GM12878 (cell line): ENCODE measurements around the gene TMEM207. TPM values are rescaled to one million over a fixed set of nuclear protein-coding genes. Genes with fewer than 3 reads are reported as not detected.

Experiments used
- ATAC-seq: fragments of 200-7000 bp; cut with Tn5 transposase; 3 replicates; pipeline ENCODE4 v1.9.1; 2020; ENCODE audit warnings: mild to moderate bottlenecking, moderate library complexity
- BruUV-seq: library from RNA; stranded (reverse); fragments of 400-500 nt; replicated peaks from 2 replicates; lab custom pipeline; 2021; lab: Mats Ljungman, UMichigan
- CTCF ChIA-PET: fragments of 300-600 bp; sonication (Branson Sonifier 250); formaldehyde crosslinking; extraction: SDS; loops from one replicate; lab custom pipeline; 2021; ENCODE audit warnings: inconsistent platforms; lab: Yijun Ruan, JAX
- POLR2A ChIA-PET: fragments of 350-600 bp; formaldehyde crosslinking; extraction: SDS; loops from one replicate; lab custom pipeline; 2021; ENCODE audit warnings: inconsistent platforms; lab: Charles Lee
- RAD21 ChIA-PET: fragments of 300-600 bp; sonication (Branson Sonifier 250); formaldehyde crosslinking; loops from one replicate; lab custom pipeline; 2023; ENCODE audit warnings: antibody characterized with exemption; ENCODE audit not compliant: unreplicated experiment; lab: Charles Lee
- SMC1A ChIA-PET: fragments of 300-600 bp; sonication (Branson Sonifier 250); formaldehyde crosslinking; loops from one replicate; lab custom pipeline; 2023; ENCODE audit not compliant: unreplicated experiment, uncharacterized antibody; lab: Charles Lee
- DNase-seq: peaks from one replicate; pipeline ENCODE4 v3.0.0-alpha.2; 2011; ENCODE audit warnings: low read depth, low spot score
- FAIRE-seq: peaks from 3 replicates; lab custom pipeline; 2011; peaks lifted over from hg19 to GRCh38; lab: Jason Lieb, UNC
- H2AFZ ChIP-seq: 2 replicates; pipeline ENCODE4 v1.6.0; 2011; ENCODE audit warnings: low read depth, low read length, control low read depth; ENCODE audit not compliant: control insufficient read depth
- H3K27ac ChIP-seq: 2 replicates; pipeline ENCODE4 v1.5.1; 2011; ENCODE audit warnings: control low read depth; ENCODE audit not compliant: control insufficient read depth, insufficient read depth
- H3K27me3 ChIP-seq, 2 experiments: replicated peaks in 1 of 2; 2 replicates each; pipeline versions ENCODE4 v1.6.0 to v1.6.1; 2011; ENCODE audit warnings: low read length in 1 of 2; ENCODE audit not compliant: control insufficient read depth in 2 of 2, insufficient read depth in 2 of 2
- H3K36me3 ChIP-seq, 2 experiments: 2 replicates each; pipeline ENCODE4 v1.5.1; 2011; ENCODE audit warnings: low read length in 1 of 2; ENCODE audit not compliant: control insufficient read depth in 2 of 2, insufficient read depth in 2 of 2
- H3K4me1 ChIP-seq: 2 replicates; pipeline ENCODE4 v1.6.1; 2011; ENCODE audit warnings: mild to moderate bottlenecking, low read length, moderate library complexity, mixed read lengths; ENCODE audit not compliant: control insufficient read depth, insufficient read depth
- H3K4me2 ChIP-seq: 2 replicates; pipeline ENCODE4 v1.6.0; 2011; ENCODE audit warnings: control low read depth; ENCODE audit not compliant: control insufficient read depth, insufficient read depth
- H3K4me3 ChIP-seq: fragments of 200-600 bp; sonication (generic); 2 replicates; pipeline ENCODE4 v1.5.1; 2016
- H3K79me2 ChIP-seq: 2 replicates; pipeline ENCODE4 v1.6.0; 2011; ENCODE audit warnings: low read length; ENCODE audit not compliant: control insufficient read depth, insufficient read depth
- H3K9ac ChIP-seq: 2 replicates; pipeline ENCODE4 v1.8.0; 2011; ENCODE audit warnings: low read length, control low read depth, mixed read lengths; ENCODE audit not compliant: control insufficient read depth, insufficient read depth
- H3K9me3 ChIP-seq: replicated peaks from 3 replicates; pipeline ENCODE4 v1.5.1; 2011; ENCODE audit warnings: mild to moderate bottlenecking, low read length; ENCODE audit not compliant: control insufficient read depth, insufficient read depth
- H4K20me1 ChIP-seq: 2 replicates; pipeline ENCODE4 v1.6.0; 2011; ENCODE audit not compliant: control insufficient read depth, insufficient read depth
- IKZF1 ChIP-seq: fragments of 450-650 bp; conservative IDR thresholded peaks from 2 replicates; pipeline ENCODE4 v1.6.1; 2017; ENCODE audit warnings: antibody characterized with exemption, mild to moderate bottlenecking
- MLLT1 ChIP-seq: fragments of 450-650 bp; IDR thresholded peaks from 2 replicates; pipeline ENCODE4 v1.6.1; 2016; ENCODE audit warnings: mild to moderate bottlenecking
- MYC ChIP-seq: IDR thresholded peaks from 2 replicates; pipeline ENCODE4 v1.6.1; 2011; ENCODE audit warnings: mild to moderate bottlenecking, low read length, moderate library complexity, inconsistent platforms; ENCODE audit not compliant: insufficient read depth, insufficient replicate concordance, insufficient read length, severe bottlenecking
- TBL1XR1 ChIP-seq: IDR thresholded peaks from 2 replicates; pipeline ENCODE4 v1.6.1; 2012; ENCODE audit warnings: low read depth, low read length, improper control_type of control experiment
- ZBTB11 ChIP-seq: fragments of 450-650 bp; formaldehyde crosslinking; IDR thresholded peaks from 2 replicates; pipeline ENCODE4 v1.5.0; 2022; ENCODE audit warnings: mild to moderate bottlenecking, missing genetic modification characterization
- WGBS: methylation state at CpG from one replicate; pipeline ENCODE4 v1.1.6; 2016; ENCODE audit warnings: low lambda C conversion rate; ENCODE audit not compliant: insufficient replicate concordance, insufficient coverage; ENCODE audit errors: missing lambda C conversion rate; 5-methylcytosine and 5-hydroxymethylcytosine counted together
- in situ Hi-C: fragments of 300-500 bp; cut with MboI; formaldehyde crosslinking; loops from 9 replicates; pipeline ENCODE4 v1.14.3; 2018; ENCODE audit warnings: mixed read lengths
- intact Hi-C: fragments of 100-400 bp; cut with micrococcal nuclease; formaldehyde crosslinking; loops from one replicate; pipeline ENCODE4 v1.14.2; 2022; ENCODE audit not compliant: unreplicated experiment
- polyA plus RNA-seq, 11 experiments: library from polyadenylated mRNA; depleted of rRNA in 4 of 11; unstranded in 6 of 11; stranded (reverse) in 5 of 11; fragments of >200 nt; fragmentation: Nextera tagmentation in 4 of 11; fragmentation: Illumina TruSeq in 1 of 11; extraction: Ambion mirVana in 4 of 11; extraction: Trizol in 1 of 11; gene quantifications; 1 replicate in 1 of 11; 2 replicates in 10 of 11; pipeline versions ENCODE4 v1.2.1 to v1.2.3, GENCODE V29; 2011 to 2016; ENCODE audit warnings: inconsistent platforms in 2 of 11, missing spikeins in 2 of 11, low read depth in 1 of 11
- total RNA-seq, 4 experiments: library from RNA; depleted of rRNA in 3 of 4; stranded (reverse); fragments of >200 nt in 3 of 4; fragmentation: Illumina TruSeq in 1 of 4; extraction: Trizol in 1 of 4; gene quantifications; 2 replicates each; pipeline versions ENCODE4 v1.2.1 to v1.2.3, GENCODE V29; 2013 to 2021
- TF ChIP-seq, protein P1 (sequence below): fragments of 150-350 bp; IDR thresholded peaks from 2 replicates; pipeline ENCODE4 v1.6.1; 2014; ENCODE audit warnings: mild to moderate bottlenecking, low read depth, low read length
- TF ChIP-seq, protein P2 (sequence below): fragments of 450-650 bp; IDR thresholded peaks from 2 replicates; pipeline ENCODE4 v1.6.1; 2017; ENCODE audit warnings: antibody characterized with exemption, mild to moderate bottlenecking, moderate library complexity

The TMEM207 gene
- total and polyA plus RNA-seq, 10 of the 15 experiments (the other 5 are each of a cell fraction or from before 2014, with no cell fraction given): not detected

- SMC1A ChIA-PET: interaction anchor here (0.7 to 2.4 kb wide), 2 partner anchors 11 to 95 kb away, joined by 3 to 10 read pairs; no protein-coding TSS in a partner anchor
- in situ Hi-C loops (no loop called here), intact Hi-C loops (no loop called here)
- no peak overlapping the region for H3K4me3 ChIP-seq
- H3K27ac ChIP-seq: no peak overlapping the region
- ATAC-seq: no peak
- no peaks in the 10 kb centered on the region for H3K27me3 ChIP-seq
- H3K4me1 ChIP-seq: no peaks in the 10 kb centered on the region
- RAD21 ChIA-PET: no interaction called here
- no peaks in the 10 kb centered on the region for H3K79me2 ChIP-seq
- FAIRE-seq: no peak
- H2AFZ ChIP-seq: no peak overlapping the region
- DNase-seq: no peak
- no peak overlapping the region for H3K9ac ChIP-seq
- CTCF ChIA-PET: interaction anchor here (1.3 kb wide), 1 partner anchor 470 kb away, joined by 5 read pairs; no protein-coding TSS in a partner anchor
- no peak overlapping the region for H3K4me2 ChIP-seq
- no peaks in the 10 kb centered on the region for H3K36me3 ChIP-seq
- H3K9me3 ChIP-seq: no peaks in the 10 kb centered on the region
- TF ChIP-seq TBL1XR1 (no peak), MLLT1 (no peak)
- TF ChIP-seq, protein P1, sequence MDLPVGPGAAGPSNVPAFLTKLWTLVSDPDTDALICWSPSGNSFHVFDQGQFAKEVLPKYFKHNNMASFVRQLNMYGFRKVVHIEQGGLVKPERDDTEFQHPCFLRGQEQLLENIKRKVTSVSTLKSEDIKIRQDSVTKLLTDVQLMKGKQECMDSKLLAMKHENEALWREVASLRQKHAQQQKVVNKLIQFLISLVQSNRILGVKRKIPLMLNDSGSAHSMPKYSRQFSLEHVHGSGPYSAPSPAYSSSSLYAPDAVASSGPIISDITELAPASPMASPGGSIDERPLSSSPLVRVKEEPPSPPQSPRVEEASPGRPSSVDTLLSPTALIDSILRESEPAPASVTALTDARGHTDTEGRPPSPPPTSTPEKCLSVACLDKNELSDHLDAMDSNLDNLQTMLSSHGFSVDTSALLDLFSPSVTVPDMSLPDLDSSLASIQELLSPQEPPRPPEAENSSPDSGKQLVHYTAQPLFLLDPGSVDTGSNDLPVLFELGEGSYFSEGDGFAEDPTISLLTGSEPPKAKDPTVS: no peak
- POLR2A ChIA-PET: no interaction called here
- BruUV-seq: no TSS peak
- no peaks in the 10 kb centered on the region for H4K20me1 ChIP-seq
Measured at GRCh38 chr3:190432216-190432615, 17.5 kb downstream of the TMEM207 start.

GRCh38 chr3:190430906-190431305, 18.8 kb downstream of the TMEM207 start:
- ChIA-PET SMC1A (interaction anchor here (2.4 kb wide), 1 partner anchor 12 kb away, joined by 10 read pairs; no protein-coding TSS in a partner anchor), RAD21 (no interaction called here), POLR2A (no interaction called here), CTCF (interaction anchor here (1.3 kb wide), 1 partner anchor 469 kb away, joined by 5 read pairs; no protein-coding TSS in a partner anchor)
- no peak overlapping the region for H3K9ac ChIP-seq
- intact Hi-C loops: no loop called here
- ATAC-seq: no peak
- no TSS peak for BruUV-seq
- no peaks in the 10 kb centered on the region for H4K20me1 ChIP-seq
- H3K79me2 ChIP-seq: no peaks in the 10 kb centered on the region
- in situ Hi-C loops: no loop called here
- H3K36me3 ChIP-seq: no peaks in the 10 kb centered on the region
- no peak overlapping the region for H3K27ac ChIP-seq
- H3K9me3 ChIP-seq: no peaks in the 10 kb centered on the region
- 14% methylated on average over 2 of the region's 2 CpGs for WGBS
- no peaks in the 10 kb centered on the region for H3K27me3 ChIP-seq
- no peak for DNase-seq
- H2AFZ ChIP-seq: no peak overlapping the region
- H3K4me3 ChIP-seq: no peak overlapping the region
- H3K4me2 ChIP-seq: no peak overlapping the region
- FAIRE-seq: no peak
- H3K4me1 ChIP-seq: no peaks in the 10 kb centered on the region
- TF ChIP-seq IKZF1: no peak
- no peak for TF ChIP-seq TBL1XR1
- TF ChIP-seq, protein P2, sequence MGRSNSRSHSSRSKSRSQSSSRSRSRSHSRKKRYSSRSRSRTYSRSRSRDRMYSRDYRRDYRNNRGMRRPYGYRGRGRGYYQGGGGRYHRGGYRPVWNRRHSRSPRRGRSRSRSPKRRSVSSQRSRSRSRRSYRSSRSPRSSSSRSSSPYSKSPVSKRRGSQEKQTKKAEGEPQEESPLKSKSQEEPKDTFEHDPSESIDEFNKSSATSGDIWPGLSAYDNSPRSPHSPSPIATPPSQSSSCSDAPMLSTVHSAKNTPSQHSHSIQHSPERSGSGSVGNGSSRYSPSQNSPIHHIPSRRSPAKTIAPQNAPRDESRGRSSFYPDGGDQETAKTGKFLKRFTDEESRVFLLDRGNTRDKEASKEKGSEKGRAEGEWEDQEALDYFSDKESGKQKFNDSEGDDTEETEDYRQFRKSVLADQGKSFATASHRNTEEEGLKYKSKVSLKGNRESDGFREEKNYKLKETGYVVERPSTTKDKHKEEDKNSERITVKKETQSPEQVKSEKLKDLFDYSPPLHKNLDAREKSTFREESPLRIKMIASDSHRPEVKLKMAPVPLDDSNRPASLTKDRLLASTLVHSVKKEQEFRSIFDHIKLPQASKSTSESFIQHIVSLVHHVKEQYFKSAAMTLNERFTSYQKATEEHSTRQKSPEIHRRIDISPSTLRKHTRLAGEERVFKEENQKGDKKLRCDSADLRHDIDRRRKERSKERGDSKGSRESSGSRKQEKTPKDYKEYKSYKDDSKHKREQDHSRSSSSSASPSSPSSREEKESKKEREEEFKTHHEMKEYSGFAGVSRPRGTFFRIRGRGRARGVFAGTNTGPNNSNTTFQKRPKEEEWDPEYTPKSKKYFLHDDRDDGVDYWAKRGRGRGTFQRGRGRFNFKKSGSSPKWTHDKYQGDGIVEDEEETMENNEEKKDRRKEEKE: no peak
- TF ChIP-seq ZBTB11: no peak
- TF ChIP-seq MYC: no peak
